Daoy (cell line): ENCODE results near the gene VWA1. TPM values are rescaled to one million over a fixed set of nuclear protein-coding genes. Genes with fewer than 3 reads are reported as not detected.
"Not testable (repeated sequence)": the region's sequence is repeated elsewhere in the genome, so short reads cannot be mapped to it uniquely, and the experiment has no call there.

Experiments
- DNase-seq: peaks from one replicate; pipeline ENCODE4 v3.0.0-alpha.2; 2015; ENCODE audit warnings: low read depth
- total RNA-seq: library from RNA; depleted of rRNA; stranded (reverse); fragments of >200 nt; shearing (Covaris generic); gene quantifications from 2 replicates; pipeline ENCODE4 v1.2.3, GENCODE V29; 2014

Gene VWA1
- total RNA-seq, 1 experiment from 2014 or later, result 2.2 TPM

DNA sequence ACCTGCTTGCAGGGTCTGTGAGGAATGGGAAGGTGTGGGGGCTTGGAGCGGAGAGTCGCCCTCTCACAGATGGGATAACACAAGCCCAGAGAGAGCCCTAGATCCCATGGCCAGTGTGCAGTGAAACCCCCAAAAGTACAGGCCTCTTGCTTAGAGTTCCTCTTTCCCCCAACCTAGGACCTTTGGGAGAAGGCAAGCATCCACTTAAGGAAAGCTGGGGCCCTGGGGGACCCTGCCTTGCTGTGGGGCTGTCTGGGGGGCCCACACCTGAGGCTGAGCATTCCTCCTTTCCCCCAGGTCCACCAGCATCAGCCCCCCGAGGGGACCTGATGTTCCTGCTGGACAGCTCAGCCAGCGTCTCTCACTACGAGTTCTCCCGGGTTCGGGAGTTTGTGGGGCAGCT, 1.1 kb downstream of the VWA1 start:
- DNase-seq, result no peak

DNA sequence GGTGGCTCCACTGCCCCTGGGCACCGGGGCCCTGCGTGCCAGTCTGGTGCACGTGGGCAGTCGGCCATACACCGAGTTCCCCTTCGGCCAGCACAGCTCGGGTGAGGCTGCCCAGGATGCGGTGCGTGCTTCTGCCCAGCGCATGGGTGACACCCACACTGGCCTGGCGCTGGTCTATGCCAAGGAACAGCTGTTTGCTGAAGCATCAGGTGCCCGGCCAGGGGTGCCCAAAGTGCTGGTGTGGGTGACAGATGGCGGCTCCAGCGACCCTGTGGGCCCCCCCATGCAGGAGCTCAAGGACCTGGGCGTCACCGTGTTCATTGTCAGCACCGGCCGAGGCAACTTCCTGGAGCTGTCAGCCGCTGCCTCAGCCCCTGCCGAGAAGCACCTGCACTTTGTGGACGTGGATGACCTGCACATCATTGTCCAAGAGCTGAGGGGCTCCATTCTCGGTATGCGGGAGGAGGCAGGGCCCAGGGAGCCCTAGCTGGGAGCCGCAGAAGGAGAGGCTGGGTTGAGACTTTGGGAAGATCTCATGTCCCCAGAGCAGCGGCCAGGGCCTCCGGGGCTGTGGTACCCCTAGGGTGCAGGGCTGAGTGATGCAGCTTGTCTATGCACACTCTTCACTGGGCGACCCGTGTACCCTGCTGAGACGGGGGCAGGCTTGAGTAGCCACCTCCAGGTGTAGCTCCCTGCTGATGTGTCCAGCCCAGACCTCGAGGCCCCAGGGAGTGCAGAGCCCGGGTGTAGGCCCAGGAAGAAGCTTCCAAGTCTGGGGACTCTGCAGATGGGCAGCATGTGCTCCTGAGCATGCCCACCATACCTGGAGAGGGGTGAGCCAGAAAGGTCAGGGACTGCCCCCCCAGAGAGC, 1.8 kb downstream of the VWA1 start:
- no peak for DNase-seq

DNA sequence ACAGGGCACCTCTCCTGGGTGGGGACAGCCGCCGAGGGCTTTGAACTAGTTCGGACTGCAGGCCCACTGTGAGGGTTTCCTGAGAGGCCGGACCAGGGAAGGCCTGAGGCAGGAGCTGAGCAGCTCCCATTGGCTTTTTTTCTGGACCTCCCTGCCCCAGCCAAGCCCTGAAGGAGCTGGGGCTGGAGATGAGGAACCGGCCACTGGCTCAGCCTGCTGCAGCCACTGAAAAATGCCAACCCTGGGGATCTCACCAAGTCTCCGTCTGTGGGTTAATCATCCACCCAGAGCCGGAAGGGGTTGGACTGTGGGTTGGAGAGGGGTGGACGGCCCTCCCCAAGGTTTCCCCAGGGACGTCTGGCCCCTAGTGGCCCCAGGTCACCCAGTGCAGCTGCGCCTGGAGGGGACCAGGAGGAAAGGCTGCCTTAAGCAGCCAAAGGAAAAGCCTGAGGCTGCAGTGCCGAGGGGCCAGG, 2.5 kb downstream of the VWA1 start:
- DNase-seq, result no peak

DNA sequence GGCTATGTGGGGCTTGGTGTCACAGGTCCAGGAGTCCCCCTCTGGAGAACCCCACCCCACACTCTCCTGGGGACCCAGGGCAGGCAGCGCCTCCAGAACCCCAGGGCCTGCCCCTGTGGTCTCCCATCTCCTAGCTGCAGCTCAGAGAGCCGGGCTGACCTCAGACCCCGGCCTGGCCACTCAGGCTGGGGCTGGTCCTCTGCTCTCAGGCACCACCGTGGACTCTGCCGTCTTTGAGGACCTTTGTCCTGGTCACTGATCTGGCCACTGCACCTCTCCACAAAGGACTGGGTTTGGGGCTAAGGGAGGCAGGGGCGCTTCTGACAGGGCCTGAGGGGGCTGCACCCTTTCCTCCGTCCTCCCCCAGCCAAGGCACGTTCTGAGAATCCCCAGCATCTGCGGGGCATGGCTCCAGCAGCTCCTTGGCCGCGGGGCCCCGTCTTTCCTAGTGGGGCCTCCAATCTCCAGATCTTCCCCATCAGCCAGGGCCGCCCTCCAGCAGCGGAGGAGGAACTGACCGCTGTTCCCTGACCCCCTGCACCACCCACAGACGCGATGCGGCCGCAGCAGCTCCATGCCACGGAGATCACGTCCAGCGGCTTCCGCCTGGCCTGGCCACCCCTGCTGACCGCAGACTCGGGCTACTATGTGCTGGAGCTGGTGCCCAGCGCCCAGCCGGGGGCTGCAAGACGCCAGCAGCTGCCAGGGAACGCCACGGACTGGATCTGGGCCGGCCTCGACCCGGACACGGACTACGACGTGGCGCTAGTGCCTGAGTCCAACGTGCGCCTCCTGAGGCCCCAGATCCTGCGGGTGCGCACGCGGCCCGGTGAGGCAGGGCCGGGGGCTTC, 3.3 kb downstream of the VWA1 start:
- no peak for DNase-seq

DNA sequence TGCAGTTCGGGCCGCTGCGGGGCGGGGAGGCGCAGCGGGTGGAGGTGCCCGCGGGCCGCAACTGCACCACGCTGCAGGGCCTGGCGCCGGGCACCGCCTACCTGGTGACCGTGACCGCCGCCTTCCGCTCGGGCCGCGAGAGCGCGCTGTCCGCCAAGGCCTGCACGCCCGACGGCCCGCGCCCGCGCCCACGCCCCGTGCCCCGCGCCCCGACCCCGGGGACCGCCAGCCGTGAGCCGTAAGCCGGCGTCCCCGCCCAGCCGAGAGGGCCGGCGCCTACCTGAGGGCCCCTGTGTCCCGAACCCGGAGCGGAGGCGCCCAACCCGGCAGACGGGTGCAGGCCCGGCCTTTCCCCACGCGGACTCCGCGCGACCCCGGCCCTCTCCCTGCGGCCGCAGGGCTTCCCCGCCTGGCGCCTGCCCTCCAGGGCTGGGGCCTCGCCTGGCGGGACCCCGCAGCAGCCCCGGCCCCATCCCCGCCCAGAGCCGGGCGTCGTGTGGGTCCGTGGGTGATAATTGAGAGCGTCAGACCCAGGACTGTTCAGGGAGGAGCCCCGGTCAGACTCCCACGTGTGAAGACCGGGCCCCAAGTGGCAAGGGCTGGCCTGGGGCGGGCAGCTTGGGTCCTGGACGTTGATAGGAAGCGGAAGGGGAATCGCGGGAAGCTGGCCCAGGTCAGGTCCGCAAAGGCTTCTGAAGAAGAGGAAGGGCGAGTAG, 4.2 kb downstream of the VWA1 start:
- DNase-seq, result no peak

DNA sequence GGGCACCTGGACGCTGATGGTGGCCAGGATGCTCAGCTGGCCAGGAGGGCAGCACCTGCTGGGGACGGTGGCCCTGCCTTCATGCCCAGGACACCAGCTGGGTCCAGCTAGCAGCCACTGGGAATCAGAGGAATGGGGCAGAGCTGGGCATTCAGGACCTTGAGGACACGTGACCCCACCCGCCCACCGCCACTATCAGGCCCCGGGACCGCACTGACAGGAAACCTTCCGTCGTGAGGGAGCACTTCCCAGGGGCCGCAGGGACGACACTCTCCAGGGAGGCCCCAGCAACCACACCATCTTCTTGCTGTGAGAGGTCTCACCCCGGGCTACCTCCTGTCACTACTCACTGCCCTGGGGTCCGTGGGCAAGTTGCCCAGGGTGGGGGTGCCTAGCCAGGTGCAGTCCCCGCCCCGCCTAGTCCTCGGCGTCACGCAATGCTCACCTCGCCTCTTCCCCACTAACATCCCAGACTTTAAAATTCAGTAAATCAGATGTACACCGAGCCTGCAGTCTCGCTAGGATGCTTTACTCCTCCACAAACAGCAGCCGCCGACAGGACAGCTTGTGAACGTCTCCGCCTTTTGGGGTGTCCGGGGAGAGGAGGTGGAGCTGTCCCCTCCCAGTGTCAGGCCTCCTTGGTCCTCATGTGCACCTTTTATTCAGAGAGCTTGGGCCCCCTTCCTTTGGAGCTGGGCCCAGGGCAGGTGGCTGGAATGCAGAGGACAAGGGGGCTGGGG, 4.9 kb downstream of the VWA1 start:
- no peak for DNase-seq

DNA sequence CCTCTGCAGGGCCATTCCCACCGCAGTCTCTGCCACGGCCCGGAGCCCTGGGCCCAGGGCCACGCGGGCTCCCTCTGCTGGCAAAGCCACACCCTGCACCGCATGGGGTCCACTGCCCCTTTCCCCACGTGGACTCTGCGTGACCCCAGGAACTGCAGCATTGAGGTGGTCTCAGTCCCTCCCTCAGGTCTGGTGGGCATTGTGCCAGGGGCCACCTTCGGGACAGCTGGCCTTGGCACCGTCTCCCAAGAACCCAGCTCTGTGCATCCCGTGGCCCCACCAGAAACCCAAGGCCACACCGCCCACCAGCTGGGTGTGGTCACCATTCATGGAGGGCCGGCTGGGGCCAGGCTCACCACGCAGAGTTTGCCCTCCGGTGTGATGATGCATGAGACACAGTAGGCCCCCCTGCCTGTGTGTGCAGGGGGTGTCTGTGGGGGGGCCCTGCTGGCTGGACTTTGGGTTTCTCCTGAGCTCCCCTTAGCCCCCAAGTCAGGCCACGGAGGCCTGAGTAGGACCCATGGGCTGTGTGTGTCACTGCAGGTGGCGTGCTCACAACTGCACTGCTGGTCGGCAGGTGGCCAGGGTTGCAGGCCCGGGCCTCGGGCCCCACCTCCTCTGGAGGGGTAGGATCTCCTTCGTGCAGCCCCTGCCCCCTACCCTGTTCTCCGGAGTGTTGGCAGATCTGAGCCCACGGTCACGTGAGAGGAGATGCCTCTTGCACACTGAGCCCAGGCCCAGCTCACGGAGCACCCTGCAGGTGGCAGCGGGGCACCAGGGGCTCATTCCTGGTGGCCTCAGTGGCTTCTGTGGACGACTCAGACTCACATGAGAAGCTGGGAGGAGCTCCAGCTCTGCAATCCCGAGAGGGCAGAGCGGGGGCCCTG, 5.8 kb downstream of the VWA1 start:
- peak; percentile 66 for DNase-seq

DNA sequence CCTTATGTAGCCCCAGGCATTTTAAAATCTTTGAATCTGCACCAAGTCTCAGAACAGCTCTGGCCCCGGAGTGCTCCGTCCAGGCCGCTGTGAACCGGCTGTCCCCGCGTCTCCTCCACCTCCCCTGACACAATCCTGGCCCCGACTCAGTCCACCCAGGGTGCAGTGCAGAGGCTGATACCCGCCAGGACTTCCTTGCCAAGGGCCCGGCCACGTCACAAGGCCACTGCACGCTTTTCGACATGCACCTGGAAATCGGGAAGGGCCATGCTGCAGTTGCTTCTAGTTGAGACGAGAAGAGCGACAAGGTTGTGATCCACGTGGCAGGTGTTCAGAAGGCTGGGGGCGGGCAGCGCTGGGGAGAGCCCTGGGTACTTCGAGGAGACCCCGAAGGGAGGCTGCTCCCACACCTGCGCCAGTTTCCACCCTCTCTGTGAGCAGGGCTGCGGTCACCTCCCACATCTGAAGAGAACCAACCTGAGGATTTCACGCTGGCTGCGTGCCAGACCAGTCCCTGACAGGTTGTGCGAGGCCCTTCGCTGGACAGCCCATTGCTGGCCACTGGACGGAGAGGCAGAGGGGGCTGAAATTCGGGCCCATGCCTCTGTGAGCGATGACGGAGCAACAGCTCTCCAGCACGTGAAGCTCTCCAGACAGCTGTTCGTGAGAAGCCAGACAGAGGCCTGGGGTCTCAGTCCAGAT, 6.7 kb downstream of the VWA1 start:
- DNase-seq, result no peak

DNA sequence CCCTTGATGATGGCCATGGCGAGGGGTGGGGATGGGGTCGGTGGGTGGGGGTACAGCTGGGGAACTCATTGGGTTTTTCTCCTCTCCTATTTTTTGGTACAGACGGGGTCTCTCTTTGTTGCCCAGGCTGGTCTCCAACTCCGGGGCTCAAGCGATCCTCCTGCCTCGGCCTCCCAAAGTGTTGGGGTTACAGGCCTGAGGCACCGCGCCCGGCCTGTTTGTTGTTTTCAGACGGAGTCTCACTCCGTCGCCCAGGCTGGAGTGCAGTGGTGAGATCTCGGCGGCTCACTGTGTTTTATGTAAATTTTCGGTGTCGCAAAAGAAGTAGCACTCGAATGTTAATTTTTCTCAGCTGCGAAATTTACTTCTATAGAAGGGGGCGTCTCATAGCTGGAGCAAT, 11.1 kb downstream of the VWA1 start:
- not testable (repeated sequence) for DNase-seq

DNA sequence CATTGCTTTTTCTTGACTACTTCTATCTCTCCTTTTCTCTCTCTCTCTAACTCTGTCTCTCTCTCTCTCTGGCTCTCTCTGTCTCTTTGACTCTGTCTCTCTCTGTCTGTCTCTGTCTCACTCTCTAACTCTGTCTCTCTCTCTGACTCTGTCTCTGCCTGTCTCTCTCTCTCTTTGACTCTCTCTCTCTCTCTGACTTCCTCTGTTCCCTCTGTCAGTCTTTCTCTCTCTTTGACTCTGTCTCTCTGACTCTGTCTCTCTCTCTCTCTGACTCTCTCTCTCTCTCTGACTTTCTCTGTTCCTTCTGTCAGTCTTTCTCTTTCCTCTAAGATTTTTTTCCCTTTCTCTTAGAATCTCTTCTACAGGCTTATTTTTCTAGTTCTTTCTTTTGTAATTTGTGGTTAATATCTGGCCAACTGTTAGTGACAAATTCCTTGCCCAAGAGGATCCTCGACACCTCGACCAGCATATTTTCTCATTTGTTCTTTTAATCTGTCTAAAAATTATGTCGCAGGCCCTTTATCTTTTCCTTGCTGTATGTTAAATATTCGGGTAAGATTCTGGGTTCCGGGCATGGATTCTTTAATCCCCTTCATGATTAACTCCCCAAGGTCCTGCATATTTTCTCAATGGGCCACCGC, 13.7 kb downstream of the VWA1 start, which contains the start of gene ATAD3C:
ATAD3C (plus strand) TSS at position 591 of the 641 bp plus-strand sequence. CDS start 995 bp downstream, outside the sequence.
- DNase-seq, result no peak

DNA sequence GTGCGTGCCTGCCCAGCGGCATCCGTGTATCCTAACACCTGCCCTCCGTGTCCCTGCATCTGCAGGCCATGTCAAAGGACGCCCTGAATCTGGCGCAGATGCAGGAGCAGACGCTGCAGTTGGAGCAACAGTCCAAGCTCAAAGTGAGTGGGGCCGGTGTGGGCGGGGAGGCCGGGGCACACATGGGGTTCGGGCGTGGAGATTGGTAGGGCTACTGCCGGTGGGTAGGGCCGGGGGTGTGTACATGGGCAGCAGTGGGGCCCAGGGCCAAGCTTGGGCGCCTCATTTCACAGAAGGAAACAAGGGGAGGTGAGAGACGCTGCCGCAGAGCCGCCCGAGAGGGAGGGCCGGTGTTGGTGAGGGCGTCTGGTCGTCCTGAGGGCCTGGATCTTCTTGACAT, 15.1 kb downstream of the VWA1 start:
- DNase-seq, result not testable (repeated sequence)

DNA sequence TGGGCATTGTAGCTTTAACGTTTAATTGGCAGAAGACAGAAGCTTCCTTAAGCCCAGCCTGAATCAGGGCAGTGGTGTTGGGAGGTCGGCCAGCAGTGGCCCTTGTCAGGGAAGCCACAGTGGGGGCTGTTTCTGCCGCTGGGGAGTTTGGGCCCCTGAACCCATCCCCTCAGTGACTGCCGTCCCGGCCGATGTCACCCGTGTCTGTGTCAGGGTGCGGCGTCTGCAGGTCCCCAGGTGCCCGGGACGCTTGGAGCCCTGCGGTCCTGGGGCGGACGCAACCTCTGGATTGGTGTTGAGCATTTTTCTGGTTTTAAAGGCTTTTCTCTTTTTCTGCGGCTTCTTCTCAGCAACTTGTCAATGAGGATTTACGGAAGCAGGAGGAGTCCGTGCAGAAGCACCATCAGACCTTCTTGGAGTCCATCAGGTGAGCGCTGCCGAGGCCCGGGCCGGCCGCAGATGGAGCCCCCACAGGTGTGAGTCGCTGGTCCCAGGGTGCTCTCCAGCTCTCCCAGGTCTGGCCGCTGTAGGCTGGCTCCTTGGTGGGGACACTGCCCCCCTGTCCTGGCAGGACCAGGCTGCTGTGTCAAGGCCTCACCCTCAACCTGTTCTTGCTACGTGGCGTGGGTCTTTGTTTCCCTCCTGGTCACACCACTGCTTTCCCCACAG, 16.3 kb downstream of the VWA1 start:
- DNase-seq, result no peak

DNA sequence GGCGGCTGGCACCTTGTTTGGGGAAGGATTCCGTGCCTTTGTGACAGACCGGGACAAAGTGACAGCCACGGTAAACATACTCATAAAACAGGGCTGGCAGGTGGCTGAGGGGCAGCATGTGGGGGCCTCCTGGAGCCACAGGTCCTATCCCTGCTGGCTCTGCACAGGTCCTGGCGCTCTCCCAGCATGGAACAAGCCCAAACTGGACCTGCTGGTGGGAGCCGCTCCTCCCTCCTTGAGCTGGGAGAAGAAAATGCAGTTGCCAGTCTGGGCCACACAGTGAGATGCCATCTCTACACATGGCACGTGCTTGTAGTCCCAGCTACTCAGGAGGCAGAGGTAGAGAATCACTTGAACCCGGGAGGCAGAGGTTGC, 16.9 kb downstream of the VWA1 start:
- not testable (repeated sequence) for DNase-seq

DNA sequence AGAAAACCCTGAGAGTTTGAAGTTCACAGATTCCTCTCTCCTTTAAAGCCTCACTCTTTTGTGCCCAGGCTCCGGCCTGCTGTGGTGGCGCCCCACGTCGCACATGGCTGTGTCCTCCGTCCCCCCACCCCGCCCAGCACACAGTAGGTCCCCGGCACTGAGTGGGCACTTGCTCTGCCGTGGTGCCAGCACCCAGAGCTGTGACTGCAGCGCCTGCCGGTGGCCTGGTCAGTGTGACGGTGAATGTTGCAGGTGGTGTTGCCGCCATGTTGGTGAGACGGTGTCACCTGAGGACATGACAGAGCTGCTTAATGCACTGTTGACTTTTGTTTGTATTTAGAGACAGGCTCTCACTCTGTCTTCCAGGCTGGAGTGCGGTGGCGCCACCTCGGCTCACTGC, 17.4 kb downstream of the VWA1 start:
- DNase-seq, result no peak

DNA sequence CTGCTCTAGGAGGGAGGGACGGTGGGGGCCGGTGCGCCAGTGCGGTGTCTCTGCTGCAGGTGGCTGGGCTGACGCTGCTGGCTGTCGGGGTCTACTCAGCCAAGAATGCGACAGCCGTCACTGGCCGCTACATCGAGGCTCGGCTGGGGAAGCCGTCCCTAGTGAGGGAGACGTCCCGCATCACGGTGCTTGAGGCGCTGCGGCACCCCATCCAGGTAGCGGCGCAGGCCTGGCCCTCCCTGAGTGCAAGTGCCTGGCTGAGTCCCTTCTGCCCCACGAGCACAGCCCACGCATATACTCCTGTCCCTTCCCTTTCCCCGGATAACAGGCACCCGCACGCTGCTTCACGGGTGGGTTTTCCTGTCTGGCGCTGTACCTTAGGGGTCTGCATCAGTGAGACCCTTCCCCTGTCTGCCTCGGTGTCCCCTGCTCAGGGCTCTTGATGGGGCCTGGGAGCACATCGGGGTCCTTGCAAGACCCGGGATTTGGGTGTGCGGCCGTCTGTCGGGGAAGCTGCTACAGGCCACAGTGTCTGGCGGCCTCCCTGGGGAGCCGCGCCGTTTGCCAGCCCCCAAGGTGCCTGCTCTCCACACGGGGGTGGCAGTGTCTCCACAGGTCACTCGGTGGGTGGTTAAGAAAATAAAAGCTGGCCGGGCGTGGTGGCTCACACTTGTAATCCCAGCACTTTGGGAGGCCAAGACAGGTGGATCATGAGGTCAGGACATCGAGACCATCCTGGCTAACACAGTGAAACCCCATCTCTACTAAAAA, 19.0 kb downstream of the VWA1 start:
- DNase-seq, result not testable (repeated sequence)

DNA sequence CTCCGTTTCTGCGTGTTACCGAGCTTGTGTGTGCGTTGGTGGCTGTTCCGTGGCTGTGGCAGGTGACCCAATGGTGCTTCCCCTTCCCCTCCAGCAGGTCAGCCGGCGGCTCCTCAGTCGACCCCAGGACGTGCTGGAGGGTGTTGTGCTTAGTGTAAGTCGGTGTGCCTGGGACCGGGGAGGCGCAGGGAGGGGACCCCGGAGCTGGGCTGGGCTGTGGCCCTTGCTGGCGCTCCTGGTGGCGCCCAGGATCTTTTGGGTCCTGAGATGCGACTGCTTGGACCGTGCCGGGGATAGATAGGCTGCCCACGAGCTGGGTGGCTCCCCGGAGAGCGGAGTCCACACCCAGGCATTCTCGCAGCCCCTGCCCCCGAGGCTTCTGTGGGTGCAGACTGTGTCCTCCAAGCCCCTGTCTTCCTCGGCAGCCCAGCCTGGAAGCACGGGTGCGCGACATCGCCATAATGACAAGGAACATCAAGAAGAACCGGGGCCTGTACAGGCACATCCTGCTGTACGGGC, 19.9 kb downstream of the VWA1 start:
- no peak for DNase-seq

DNA sequence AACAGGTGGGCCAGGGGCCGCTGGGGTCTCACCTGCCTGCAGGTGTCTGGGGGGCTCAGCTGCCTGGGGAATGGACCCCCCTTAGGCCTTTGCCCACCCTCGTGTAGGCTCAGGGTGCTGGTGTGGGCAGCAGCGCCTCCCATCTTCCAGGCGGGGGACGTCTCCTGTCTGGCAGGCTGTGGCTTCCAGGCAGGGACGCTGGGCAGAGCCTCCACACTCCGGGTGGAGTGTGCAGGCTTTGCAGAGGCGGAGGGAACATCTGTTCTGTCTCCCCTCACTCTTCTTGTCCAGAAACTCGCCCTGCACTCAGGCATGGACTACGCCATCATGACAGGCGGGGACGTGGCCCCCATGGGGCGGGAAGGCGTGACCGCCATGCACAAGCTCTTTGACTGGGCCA, 20.4 kb downstream of the VWA1 start:
- not testable (repeated sequence) for DNase-seq
